Inflammatory macrophage (primary cell): Measurements from ENCODE around the gene TIFAB.
A peak's percentile ranks its signal among the peaks of the same experiment; 100 is the strongest.

ENCODE experiments used
- DNase-seq, 2 donors: peaks; one replicate each; pipeline ENCODE4 v3.0.0-alpha.2; 2020 to 2022

The TIFAB gene

DNA sequence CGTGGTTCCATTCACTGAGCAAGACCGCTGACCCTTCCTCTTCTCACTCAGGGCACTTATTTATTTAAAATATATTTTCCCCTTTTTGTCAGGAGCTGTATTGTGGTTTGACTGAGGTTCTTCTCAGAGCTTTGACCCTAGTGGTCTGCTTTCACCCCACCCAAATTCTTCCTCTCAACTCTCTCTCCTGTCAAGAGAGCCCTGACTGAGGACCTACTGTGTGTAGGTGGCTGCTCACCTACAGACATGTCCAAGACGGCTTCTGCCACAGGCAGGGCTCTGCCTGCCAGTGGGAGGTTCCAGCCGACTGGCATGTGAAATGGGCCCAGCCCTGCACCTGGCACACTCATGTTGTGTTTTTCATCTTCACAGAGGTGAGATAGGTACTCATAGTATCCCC is 10.2 kb downstream of the TIFAB start:
- no peak for DNase-seq

DNA sequence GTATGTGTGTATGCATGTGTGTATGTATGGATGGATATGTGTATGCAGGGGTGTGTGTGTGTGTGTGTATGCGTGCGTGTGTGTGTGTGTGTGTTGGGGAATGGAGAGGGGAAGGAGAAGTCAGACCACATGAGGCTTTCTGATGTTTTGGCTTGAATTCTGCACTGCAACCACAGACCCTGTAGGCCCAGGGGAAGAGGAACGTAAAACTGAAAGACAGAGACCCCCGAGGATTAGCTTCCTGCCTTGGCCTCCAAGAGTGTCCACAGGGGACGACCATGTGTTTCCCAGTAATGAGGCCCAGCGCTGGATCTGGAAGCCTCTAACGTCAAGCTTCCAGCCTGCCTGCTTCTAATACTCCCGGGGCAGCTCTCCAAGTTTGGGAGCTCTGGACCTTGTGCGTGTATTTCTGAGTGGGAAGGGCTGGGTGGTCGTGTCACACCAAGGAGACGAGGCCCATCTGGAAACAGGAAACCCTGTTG is 10.8 kb downstream of the TIFAB start:
- DNase-seq = peak; percentile 45 to 55

DNA sequence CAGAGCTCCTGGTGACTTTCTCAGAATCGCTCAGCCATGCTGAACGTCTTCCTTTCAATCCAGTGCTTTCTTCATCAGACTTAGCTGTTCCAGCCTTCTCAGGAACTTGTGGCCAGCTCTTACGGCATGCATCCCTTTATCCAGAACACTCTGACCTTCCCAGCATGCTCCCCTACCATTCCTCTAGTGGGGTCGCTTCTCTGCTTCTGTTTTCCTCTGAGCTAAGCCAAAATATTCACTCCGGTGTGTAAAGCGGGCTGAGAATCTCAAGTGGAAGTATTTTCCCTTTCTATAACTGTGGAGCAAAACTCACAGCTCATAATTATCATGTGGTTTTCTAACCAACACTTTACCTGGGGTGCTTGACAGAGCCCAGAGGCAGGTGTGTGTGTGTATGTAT is 11.2 kb downstream of the TIFAB start:
- no peak for DNase-seq

DNA sequence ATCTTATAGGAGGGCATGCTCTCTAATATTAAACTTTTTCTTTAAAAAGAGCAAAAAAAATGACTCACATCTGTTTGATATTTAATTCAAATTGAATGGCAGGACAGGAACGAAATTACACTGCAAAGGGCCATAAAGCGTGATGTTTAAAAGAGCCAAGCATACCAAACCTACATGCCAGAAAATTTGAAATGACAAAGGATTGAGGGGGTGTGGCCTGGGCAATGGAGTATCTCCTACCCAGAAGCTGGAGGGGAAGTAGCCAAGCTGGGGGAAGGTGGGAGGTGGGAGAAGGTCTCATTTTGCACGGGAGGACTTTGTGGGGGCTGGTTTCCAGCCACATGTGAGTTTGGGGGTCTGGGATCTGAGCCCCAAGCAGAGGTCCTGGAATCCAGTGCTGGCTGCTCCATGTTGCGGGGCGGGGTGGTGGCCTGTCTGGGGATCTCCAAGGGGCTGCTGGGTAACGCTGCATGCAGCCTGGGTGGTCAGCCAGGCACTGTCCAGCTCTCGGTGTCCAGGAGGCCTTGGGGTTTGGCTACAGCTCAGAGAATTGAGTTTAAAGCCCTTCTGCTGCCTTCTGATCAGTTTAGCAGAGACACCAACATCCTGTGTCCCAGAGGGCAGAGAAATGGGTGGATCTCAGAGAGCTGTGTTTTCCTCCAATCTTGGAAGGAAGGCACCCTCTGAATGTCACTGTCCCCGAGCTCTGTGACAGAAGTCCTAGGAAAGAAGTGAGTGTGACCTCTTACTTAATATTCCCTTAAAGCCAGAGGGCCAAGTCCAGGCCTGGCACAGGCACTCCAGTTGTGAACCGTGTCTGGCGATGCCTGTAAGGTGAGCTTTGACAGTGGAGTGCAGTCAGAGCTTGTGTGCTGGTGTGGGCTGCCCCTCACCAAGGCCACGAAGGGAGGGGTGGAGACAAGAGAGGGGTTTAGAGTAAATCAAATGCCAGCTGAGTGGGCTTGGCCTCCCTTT is 12.6 kb downstream of the TIFAB start:
- no peak for DNase-seq

DNA sequence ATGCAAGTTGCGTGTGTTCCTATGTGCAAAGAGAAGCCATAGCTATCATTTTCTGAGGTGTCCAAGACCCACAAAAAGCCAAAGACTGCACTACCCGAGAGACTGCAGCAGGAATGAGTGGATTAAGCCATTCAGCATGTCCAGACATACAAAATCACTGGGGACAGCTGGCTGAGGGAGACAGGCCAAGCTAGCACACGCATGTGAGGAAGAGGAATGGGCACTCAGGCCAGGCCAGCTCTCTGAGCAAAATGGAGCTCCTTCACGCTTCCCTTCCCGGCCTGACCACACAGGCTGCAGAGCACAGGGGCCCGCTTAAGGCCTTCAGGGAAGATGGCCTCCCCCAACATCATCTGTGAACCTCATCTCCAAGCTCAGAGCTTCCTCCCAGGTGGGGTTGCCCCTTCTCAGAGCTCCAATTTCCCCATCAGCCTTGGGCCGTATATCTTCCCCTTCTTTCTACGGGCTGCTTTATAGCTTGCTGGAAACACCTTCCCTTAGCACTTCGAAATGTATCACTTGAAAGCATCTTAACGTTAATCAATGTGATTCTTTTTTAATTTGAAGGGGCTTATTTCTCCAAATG is 13.4 kb downstream of the TIFAB start:
- no peak for DNase-seq

DNA sequence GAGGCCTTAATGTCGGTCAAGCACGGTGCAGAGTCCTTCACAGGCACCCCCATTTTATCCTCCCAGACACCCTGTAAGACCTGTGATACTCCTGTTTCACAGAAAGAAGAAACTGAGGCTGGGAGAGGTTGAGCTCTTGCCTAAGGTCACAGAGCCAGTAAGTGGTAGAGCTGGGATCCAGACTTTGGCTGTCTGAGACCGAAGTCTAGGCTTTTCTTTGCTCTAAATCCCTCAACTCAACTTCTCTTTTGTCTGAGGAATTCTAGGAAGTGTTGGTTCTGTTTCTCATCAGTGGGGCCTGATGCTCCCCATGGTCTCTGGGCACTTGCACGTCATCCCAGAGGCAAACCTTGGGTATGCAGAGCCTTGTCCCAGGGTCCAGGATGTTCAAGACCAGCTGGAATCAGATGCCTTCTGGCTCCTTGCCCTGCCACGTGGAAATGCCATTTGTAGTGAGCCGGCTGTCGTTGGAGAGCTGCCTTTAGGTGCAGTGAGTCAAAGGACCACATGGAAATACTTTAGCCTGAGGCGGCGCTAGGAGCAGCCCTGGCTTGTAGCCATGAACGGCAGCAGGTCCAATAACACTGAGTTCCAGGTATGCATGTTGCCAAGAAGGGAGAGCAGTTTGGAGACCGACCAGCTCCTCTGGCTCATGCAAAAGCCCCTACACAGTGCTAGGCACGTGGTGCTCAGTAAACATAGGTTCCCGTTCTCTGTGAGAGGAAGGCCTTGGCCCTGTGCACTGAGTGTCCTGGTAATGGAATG is 14.2 kb downstream of the TIFAB start:
- peak in 1 of 2 donors; percentile 33 for DNase-seq

DNA sequence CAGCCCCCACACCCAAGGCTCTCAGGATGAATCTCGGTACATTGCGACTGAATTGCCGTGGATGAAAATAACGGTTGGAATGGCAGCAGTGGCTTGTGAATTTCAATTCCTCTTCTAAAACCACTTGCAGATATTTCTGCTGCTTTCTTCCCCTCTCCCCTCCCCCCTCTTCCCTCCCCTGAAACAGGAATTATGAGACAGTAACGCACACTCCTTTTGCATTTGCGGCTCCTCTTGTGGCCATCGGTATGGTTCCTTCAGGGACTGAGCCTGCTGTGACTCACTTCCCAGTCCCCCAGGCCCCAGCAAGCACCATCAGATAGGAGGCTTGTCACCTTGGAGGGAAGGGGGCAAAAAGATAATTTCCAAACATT is 14.7 kb downstream of the TIFAB start:
- DNase-seq = peak; percentile 73 to 77

DNA sequence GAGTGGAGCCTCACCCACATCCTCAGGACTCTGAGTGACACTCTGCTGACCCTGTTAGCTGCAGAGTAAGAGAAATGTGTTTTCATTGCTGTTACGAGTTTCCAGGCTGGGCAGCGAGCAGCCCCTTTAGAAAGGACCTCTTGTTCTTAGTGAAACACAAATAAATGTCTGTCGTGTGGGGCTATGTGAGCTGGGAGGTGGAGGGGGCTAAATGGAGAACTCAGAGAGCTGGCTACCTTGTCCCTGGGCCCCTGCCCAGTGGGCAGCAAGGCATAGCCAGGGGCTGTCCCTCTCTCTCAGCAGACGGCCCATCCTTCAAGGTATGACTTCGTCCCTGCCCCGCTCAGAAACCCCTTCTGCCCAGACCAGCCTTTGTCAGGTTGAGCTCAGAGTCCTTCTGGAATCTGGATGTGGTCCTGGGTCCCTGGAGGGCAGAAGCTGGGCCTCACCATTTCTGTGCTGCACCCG is 15.2 kb downstream of the TIFAB start:
- DNase-seq = no peak

DNA sequence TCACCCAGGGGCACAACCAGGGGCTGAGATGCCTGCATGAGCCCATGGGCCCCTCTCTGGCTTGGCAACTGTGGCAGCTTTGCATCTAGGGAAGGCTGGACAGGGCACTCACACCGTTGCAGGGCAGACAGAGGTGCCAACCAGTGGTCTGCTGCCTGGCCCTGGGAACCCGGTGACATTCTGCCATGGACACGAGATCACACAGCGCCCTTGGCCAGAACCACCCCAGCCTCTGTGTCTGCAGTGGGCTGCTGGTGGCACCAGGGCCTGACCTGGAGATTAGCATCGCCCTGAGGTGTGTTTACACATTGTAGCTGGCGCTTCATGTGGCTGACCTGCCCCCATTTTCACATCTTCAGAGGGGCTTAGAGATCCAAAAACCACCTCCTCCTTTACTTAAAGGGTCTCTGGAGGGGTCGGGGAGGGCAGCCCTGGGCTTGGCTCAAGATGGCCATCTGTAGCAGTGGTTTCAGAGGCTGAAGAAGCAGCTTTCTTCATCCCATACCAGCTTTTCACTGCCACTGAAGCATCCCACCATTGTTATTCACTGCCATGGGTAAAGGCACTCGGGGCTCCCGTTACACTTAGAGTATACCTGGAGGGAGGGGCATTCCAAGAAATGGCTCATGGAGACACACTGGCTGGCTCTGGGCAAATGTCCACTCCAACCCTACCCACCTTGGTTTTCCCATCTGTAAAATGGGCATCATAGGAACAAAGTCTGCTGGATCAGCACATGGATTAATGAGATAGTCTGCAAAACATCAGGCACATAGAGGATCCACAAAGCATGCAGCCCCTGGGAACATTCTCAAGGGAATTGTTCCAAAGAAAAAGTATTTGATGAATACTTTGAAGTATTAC is 16.5 kb downstream of the TIFAB start:
- DNase-seq = no peak

DNA sequence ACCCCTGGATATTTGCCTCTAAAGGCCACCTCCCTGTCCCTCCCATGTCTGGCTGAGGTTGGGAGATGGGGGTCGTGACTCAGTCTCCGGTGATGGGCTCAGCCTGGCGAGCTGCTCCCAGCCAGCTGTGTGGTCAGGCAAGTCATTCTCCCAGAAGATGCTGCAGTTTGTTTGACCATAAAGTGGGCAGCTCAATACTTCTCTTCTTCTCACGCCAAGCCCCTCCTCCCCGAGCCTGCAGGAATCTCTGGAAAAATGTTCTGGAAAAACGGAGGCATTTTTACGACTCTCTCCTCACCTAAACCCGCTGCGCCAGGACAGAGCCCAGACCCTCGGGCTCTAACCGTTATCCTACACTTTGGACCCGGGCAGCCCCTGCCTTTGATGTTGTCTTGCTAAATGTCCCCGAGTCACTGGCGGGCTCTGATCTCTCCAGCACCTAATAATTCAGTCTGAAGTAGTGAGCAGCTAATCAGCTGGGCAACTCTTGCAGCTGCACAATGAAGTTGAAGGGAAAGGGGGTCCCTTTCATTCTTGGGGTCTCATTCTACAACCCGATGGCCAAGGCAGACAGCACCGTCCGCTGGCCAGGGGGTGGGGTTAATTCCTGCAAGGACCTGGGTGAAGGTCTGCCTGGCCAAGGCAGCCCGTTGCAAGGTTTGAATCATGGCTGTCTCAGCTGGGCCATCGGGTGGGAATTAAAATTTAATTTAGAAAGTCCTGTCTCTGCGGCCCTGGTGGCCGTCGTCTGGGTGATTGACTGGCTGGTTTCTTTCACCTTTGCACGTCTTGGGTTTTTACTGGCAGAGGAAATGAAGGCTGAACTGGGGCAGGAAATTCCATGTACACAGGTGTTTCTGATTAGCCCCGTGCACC is 17.3 kb downstream of the TIFAB start:
- no peak for DNase-seq

DNA sequence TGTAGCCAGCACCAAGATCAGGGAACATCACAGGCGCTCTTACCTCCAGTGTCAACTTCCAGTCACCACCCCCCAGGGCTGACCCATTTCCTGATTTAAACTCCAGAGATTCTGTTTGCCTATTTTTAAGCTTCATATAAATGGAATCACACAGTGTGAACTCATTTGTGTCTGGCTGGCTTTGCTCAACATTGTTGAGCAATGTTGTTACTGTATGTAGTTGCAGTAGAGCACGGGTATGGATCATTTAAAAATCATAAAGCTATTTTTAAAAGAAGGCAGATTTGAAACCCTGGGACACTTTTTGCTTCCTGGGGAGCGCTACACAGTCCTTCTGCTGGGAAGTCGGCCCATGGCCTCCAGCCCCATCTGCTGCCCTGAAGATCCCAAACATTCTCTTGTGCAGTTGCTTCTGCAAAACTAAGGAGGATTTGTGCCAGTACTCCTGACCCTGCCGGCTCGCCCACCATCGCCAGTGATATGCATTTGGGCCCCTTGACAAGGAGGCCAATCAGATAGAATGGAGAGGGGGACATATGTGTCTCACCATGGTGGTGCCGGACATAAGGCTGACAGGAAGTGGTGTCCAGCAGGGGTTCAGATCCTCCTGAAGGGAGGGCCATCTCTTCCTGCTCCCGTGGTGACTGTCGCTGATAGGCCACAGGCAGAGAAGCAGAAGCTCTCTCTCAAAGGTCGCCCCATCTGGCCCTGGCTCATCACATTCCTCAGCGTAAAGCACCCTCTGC is 18.3 kb downstream of the TIFAB start:
- DNase-seq = peak; percentile 82 to 88

DNA sequence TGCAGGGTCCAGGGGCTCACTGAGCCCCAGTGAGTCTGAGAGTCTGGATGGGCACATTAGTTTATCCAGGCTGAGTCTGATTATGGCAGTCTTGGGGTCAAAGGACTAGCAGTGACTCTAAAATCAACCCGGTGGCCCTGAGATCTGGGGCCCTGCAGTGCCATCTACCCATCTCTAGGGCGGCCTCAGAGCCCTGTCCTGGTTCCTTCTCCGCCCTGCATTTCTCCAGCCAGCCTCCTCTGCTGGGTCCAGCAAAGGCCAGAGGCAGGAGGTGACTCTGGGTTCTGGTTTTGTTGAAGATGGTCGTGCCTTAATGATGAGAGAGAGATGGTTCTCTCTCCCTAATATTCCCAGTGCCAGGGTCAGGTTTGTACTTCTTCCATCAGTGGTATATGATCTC is 20.0 kb downstream of the TIFAB start:
- no peak for DNase-seq

DNA sequence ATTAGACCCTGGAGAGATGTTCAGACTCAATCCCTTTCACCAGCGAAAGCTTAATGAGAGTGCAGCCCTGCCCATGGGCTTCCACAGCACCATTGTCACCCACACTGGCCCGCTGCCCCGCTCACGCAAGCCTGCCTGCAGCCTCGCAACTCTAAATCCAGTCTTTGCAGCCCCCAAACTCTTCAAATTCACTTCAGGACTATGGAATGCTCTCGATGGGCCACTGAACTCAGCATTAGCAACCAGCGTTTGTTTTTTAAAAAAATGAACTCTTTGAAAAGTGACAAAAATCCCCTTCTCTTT is 22.1 kb downstream of the TIFAB start:
- DNase-seq = no peak

DNA sequence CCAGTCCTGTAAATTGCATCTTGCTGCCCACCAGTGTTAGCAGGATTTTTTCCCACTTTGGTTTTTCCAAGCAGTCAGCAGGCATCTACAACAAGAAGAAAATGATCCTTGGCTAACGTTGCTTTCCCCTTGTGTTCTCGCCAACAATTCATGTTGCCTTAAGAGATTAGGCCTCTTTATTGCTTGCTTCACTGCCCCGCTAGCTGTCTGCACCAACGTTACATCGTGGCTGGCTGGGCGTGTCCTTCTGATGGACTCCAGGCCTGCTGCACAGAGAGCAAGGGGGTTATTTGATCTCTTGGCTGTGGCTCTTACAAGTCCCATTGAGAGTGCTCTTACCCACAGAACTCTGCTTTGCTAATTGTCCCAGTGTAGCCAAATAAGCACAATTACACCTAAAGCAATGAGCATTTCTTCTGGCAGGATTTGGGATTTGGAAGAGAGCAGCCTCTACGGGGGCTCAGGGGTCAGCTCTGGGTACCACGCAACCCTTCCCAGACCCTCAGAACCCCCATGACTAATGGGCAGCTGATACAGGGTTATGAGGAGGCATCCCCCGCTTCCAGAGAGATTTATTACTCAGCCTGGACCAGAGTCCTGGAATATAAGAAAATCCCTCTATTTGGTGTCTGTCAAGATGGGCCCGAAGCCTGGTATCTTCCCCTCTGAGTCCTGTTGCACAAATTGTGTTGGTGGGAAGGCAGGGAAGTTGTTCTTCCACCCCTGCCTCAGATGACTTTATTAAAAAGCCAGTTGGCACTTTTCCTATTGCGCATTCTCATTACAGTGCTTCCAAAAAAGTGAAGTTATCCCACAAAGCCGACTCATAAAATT is 22.6 kb downstream of the TIFAB start:
- DNase-seq = peak; percentile 55 to 80

DNA sequence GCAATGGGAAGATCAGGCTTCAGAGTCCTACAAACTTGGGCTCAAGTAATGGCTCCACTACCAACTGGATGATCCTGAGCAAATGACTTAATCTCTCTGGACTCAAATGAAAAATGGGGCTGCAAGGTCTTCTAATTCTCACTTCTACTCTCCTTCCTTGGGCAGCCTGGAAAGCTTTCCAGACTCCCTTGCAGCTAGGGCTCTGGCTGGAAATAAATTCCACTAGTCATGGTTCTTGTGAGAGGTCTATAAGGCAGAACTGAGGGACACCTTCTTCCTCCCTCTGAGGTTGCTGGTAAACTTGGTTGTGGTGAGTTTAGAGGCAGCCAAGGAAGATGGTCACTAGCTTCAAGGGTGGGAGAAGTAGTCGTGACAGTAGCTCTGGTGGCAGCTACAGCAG is 23.6 kb downstream of the TIFAB start:
- DNase-seq = no peak

DNA sequence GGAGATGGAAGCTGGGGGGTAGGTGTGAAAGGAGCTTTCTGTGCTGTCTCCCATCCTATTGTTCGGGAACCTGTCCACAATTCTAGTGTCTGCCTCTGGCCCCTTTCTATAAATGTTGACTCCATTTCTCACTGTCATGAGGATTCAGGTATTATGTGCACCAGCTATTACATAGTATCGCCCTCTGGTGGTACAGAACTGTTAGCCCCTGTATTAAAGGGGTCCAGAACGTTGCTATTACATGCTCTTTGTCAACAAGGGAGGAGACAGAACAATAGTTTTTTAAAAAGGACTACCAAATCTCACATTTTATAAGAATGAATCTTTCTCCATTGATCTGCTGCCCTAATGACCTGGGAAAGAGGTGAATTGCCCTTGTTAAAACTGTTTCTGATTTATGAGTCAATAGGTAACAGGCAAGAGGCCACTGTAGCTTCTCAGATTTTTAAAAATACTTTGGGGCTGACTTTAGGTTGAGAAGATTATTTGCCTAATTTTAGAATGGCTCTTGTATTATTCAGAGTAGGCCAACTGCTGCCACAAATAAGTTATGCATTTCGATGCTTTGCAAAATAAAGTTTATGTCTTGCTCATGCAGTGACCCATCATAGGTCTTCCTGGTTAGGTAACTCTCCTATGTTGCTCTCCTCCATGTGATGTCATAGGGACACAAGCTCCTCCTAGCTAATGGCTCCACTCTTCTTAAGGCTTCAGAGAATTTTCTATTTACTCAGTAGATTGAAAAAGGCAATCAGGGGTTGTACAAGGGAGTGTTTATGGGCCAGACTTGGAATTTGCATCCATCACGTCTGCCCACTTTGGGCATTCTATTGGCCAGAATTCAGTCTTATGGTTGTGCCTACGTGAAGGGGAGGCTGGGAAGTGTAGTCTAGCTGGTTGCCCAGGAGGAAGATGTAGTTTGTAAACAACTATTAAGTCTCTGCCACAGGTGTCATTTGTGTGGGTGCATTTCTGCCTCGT is 25.8 kb downstream of the TIFAB start:
- peak in 1 of 2 donors; percentile 67 for DNase-seq

DNA sequence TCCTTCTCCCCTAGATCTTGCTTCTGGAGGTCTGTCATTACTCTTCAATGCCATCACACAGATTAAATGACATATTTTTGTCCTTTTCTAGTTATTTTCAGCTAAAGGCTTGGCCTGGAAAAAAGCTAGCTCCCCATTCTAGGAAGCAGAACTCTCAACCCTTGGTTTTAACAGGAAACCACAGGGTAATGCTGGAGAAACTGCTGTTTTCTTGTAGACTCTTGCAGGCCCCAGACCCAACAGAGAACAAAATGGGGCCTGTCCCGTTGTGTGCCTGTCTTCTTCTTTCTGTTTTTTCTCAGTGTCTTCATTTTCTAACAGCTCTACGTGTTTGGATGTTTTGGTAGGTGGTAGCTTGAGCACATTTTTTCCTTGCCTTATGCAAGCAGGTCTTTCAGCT is 26.5 kb downstream of the TIFAB start:
- DNase-seq = peak in 1 of 2 donors; percentile 70

DNA sequence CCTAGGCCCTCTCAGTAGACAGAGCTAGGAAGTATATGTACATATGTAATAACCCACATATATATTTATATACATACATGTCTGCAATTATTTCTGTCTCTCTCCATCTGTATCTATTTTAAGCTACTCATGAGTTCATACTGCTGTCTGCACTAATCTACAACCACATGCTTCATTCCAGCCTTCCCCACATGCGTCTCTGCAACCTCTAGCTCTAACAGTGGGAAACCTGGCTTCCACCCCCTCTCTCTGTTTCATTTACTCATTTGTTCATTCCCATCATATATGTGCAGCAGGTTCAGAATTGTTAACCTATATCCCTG is 28.3 kb downstream of the TIFAB start:
- no peak for DNase-seq
